Suprapubic skin (tissue), 3 donors: ENCODE data around the gene PRSS16.

Experiments used
- CTCF ChIP-seq, 2 donors: fragments of 200-600 bp in 1 of 2; fragments of 450-650 bp in 1 of 2; sonication (generic) in 1 of 2; IDR thresholded peaks; one replicate each; pipeline ENCODE4 v1.5.1; 2016 to 2019; ENCODE audit warnings: antibody characterized with exemption in 2 of 2, mild to moderate bottlenecking in 1 of 2, moderate library complexity in 1 of 2
- POLR2AphosphoS5 ChIP-seq, 3 donors: sonication (generic); formaldehyde crosslinking; IDR thresholded peaks; one replicate each; pipeline ENCODE4 v1.6.1; 2017; ENCODE audit warnings: antibody characterized with exemption in 3 of 3

GRCh38 chr6:27205375-27206278 is 41.9 kb upstream of the PRSS16 start:
- TF ChIP-seq CTCF (IDR thresholded peaks at IDR 0.05) (no peak), POLR2AphosphoS5 (IDR thresholded peaks at IDR 0.05) (no peak)
